ENCODE data around the gene ETV1.

DNA sequence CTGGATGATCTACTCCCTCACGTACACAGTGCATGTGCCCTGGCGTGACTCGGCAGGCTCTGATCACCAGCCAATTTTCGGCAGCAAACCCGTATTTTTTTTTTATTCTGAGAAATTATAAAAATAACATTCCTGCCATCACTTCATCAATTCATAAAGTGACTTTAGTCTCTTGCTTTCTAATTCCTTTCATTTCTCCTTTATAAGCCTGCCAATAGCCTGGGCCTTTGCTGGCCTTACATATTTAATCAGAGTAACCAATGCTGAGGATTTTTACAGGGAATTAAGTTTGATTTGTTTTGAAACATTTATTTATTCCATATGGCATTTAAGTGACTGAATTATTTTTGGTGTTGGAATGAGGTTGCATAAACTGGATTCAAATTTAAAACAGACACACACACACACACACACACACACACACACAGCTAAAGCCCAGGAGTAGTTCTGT is 140.8 kb downstream of the ETV1 start:
- TF ChIP-seq, protein P1, sequence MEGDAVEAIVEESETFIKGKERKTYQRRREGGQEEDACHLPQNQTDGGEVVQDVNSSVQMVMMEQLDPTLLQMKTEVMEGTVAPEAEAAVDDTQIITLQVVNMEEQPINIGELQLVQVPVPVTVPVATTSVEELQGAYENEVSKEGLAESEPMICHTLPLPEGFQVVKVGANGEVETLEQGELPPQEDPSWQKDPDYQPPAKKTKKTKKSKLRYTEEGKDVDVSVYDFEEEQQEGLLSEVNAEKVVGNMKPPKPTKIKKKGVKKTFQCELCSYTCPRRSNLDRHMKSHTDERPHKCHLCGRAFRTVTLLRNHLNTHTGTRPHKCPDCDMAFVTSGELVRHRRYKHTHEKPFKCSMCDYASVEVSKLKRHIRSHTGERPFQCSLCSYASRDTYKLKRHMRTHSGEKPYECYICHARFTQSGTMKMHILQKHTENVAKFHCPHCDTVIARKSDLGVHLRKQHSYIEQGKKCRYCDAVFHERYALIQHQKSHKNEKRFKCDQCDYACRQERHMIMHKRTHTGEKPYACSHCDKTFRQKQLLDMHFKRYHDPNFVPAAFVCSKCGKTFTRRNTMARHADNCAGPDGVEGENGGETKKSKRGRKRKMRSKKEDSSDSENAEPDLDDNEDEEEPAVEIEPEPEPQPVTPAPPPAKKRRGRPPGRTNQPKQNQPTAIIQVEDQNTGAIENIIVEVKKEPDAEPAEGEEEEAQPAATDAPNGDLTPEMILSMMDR (conservative IDR thresholded peaks at IDR 0.05; ENCODE audit: low read length): no peak
- TF ChIP-seq EZH2phosphoT487 (IDR thresholded peaks at IDR 0.05; ENCODE audit: borderline replicate concordance): no peak
